Suppressor macrophage (primary cell): ENCODE measurements around the gene SEPHS1.
"Not testable (repeated sequence)": the region's sequence is repeated elsewhere in the genome, so short reads cannot be mapped to it uniquely, and the experiment has no call there.

ENCODE experiments used
- DNase-seq, 4 experiments: peaks; one replicate each; pipeline ENCODE4 v3.0.0-alpha.2; 2020 to 2022

SEPHS1 gene

GRCh38 chr10:13327534-13327933 is 20.6 kb downstream of the SEPHS1 start:
- no peak for DNase-seq

DNA sequence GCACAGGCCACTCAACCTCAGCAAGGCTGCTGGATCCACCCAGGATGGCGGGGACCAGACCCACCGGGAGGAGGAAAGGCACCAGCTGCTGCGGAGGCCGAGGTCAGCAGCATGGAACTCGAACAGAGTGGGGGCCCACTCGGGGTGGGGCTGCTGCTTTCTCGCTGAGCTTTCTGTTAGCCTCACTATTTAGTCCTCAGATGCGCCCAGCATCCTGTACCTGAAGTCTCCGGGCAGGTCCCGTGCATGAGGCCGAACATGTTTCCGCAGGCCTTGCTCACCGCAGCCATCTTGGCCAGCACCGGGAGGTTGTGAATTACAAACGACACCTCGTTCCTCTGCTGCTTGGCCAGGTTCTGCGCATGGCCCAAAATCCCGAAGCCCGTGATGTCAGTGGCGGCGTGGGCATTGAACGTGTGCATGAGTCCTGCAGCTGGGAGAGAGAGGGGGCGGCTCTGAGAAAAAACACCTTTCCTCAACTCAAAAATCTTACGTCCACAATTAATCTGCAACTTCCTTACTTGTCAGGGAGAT is 25.4 kb downstream of the SEPHS1 start:
- DNase-seq, result no peak

GRCh38 chr10:13321576-13321975 is 26.5 kb downstream of the SEPHS1 start:
- DNase-seq, result no peak

DNA sequence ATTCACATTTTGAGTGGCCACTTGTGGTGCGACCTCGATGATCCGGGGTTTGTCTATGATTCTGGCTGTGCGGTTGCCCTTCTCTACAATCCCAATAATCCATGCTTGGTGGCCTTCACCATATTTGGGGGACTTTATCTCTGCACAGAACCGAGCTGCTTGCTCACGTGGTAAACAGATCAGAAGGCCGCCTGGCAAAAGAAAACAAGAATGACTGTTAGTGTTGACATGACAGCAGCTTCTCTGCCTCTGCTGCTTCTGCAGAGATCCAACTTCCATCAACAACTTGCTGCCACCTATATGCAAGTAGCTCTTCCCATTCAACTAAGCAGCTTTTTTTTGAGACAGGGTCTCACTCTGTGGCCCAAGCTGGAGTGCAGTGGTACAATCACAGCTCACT is 28.9 kb downstream of the SEPHS1 start:
- no peak for DNase-seq

GRCh38 chr10:13317474-13317873 is 30.6 kb downstream of the SEPHS1 start:
- DNase-seq, result no peak

- no peak for DNase-seq
Observed at GRCh38 chr10:13316635-13317311, 31.3 kb downstream of the SEPHS1 start.

DNA sequence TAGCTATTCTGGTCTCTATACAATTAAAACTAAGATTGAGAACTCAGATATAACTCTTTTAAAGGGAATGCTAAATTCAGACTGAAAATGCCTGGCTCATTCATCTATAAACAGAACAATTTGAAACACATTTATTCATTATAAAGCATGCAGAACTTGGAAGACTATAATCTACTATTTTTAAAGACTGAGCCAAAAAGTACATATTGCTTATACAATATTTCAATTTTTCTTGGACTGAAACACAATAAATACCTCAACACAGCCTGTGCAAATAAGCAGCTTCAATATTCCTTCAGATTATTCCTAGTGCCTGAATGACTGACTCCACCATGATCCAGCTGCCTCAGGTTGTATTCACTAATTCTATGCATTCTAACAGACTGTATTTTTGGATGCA is 32.7 kb downstream of the SEPHS1 start:
- DNase-seq, result no peak

GRCh38 chr10:13311177-13311575 is 36.9 kb downstream of the SEPHS1 start:
- DNase-seq, result no peak

- no peak for DNase-seq
Observed at GRCh38 chr10:13310518-13311176, 37.4 kb downstream of the SEPHS1 start.

DNA sequence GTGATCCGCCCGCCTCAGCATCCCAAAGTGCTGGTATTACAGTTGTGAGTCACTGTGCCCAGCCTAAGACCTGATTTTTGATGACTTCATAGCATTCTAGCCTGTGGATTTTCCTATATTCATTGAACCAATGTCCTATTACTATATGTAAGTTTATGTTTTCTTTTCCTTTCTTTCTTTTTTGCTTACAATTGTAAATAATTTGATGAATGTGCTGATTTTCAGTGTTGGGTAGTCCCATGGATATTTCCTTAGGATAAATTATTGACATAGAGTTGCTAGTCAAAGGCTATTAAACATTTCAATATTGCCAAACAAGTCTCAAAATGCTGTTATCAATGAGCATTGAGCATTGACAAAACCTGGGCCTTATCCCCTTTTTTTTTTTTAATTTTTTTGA is 38.3 kb downstream of the SEPHS1 start:
- no peak for DNase-seq

DNA sequence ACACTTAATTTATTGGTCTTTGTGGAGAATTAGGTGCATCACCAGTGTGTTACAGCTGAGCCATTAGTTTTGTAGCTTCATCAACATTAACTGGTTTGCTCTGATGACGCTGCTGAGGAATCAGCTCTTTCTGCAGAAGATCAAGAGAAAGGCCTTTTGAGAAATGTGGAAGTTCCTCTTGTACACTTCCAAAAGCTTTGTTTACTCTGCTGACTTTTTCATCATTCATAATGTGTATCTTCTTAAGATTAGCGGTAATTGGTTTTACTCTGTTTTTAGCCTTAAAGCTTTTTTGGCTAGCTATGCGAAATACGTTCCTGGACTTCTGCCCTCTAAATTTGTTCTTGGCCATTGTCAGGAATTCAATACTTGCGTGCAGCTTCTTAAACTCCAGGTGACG is 40.0 kb downstream of the SEPHS1 start:
- peak in 1 of 4 experiments; percentile 5 for DNase-seq

DNA sequence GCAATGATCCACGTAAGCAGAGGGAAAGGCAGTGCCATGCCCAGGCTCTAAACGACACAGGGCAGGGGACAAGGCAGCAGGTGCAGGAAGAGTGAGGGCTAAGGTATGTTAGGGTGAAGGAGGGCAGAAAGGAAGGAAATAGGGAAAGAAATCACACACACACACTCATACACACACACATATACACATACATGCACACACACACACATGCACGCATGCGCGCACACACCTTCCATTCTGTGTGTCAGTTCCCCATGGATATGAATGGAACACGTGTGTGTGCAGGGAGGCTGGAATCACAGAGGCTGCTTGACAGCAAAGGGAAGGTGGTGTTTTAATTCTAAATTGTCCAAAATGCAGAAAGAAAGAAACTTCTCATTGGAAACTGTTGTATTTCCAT is 42.0 kb downstream of the SEPHS1 start:
- DNase-seq, result no peak

- DNase-seq, result no peak
Observed at GRCh38 chr10:13302821-13303555, 45.1 kb downstream of the SEPHS1 start.

DNA sequence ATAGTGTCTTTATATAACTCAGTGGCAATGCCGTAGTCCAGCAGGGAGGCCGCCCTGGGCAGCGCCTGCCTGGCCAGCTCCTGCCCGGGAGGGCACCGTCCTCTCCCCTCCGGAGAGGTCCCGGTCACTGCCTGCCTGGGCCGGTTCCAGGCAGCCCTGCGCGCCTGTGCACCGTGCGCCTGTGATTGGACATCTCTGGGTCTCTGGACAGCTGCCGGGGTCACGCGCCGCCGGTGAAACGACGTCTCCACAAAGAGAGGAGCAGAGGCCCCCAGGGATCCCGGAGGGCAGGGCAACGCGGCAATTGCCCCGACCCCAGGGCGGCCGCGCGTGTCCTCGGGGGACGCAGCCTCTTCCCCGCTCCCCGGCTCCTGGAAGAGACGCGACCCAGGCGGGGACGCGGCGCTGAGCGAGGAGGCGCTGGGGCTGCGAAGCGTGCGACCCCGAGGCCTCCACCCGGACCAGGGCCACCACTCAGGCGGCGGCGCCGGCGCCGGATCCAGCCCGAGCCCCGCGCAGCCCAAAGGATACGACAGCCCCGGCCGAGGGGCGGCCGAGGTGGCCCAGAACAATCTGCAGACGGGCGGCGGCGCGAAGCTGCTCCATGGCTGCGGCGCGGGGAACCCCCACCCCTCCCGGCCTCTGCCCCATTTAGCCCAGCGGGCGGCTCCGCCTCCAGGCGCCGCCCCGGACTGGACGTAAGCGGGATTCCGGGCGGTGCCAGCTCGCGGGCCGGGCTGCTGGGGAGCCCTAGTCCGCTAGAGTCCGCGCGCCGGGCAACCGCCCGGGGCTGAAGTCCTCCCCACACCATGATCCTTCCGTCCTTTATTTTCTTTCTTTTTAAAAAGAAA is 48.4 kb downstream of the SEPHS1 start, which contains the start of gene PHYH:
TSS of gene PHYH (minus strand) at position 628 of the 851 bp plus-strand sequence. CDS start at position 606, 22 bp downstream.
- peak; percentile 93 to 97 (median 95) for DNase-seq

GRCh38 chr10:13298748-13299436 is 49.2 kb downstream of the SEPHS1 start:
- DNase-seq, result no peak

GRCh38 chr10:13296476-13296875 is 51.6 kb downstream of the SEPHS1 start:
- no peak for DNase-seq

DNA sequence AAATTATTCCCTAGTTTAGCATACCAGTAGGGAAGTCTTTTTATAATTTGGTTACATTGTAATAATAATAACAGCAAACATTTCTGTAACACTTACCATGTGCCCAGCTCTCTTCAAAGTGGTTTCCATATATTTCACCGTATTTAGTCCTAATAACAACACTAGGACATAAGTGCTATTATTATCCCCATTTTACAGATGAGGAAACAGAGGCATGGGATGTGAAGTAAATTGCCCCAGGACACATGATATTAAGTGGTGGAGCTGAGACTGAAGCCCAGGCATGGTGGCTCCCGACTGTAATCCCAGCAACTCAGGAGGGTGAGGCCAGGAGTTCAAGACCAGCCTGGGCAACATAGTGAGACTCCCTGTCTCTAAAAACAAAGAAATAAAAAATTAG is 53.3 kb downstream of the SEPHS1 start:
- DNase-seq, result no peak

DNA sequence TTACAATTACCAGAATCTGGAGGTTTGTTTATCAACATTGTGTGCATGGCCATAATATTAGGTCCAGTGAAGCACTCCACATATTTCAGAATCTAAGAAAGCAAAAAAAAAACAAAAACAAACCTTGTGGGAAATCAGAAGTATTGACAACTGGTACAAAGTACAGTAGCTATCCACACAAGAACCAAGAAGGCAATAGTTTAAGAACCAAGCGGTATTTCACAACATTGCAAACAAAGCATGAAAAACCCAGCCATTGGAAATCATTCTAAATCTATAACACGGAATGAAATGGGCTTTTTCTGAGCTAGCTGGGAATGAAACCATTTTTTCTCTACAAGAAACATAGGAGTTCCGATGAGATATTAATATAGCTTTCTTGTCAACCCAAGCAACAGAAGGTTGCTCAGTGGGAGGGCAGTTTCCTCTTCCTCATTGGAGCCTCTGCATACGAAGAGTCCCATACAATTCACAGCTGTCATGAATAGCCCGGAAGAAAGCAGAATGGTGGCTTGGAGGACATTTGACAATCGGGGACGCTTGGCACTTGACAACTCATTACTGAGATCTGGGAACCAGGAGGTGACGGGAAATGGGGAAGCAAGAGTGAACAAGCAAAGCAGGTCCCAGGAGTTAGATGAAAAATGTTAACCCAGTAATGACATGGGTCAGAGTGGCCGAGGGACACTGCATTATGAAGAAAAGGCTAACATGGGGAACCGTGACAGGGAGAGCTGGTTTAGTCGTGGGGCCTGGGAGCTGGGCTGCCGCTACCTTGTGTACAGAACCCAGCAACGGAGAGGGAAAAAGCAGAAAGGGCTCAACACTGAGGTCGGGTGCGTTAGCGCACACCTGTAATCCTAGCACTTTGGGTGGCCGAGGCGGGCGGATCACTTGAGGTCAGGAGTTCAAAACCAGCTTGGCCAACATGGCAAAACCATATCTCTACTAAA is 56.0 kb downstream of the SEPHS1 start:
- no peak for DNase-seq

DNA sequence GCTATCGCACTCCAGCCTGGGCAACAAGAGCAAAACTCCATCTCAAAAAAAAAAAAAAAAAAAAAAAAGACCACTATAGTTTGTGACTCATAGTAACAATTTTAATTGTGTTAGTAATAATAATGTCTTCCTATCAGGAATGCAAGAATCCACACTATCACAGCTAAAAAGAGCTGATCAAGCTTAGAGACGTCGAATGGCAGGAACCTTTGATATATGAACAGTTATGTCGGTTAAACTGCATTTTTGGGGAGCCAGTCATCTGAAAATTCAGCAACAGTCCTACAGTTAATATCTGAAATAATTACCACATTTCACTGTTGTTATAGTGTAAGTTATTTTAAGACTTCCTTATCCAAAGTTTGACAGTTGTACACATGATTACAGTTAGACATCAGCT is 57.0 kb downstream of the SEPHS1 start:
- no peak for DNase-seq

DNA sequence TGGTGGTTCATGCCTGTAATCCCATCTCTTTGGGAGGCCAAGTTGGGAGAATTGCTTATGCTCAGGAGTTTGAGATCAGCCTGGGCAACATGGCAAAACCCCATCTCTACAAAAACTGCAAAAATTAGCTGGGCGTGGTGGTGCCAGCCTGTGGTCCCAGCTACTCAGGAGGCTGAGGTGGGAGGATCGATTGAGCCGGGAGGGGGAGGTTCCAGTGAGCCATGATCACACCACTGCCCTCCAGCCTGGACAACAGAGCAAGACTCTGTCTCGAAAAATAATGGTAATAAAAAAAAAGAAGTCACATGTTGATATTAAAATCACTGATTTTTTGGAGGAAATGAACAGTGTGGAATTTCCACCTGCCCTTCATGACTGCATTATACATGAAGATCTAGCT is 64.0 kb downstream of the SEPHS1 start:
- DNase-seq, result no peak

GRCh38 chr10:13282348-13282747 is 65.7 kb downstream of the SEPHS1 start:
- DNase-seq, result not testable (repeated sequence)
